ENCODE measurements around the gene WNK1.

The WNK1 gene

DNA sequence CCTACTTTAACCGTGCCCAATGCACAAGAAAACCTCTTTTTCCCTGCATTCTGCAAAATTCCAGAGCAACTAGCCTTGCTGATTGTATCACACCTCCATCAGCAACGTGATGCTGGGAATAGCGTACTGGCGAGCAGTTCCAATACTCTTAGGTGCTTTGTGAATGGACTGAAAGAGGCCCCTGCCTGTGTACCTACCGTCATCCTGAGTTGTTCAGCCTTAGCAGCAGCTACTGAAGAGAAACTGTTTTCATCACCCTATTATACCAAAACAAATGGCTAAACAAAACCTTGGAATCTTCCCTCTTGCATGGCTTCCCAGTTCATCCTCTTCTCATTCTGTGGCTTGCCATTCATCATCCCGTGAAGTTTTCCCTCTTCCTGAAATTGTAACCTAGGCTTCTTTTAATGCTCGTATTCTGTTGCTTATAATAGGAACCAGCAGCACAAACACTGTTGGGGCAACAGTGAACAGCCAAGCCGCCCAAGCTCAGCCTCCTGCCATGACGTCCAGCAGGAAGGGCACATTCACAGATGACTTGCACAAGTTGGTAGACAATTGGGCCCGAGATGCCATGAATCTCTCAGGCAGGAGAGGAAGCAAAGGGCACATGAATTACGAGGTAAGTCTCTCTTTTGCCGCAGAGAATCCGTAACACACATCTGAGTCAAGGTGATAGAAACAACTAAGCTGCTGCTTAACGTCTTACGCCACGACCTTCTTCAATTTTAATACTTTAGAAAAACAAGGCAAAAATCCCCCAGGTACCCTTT is 155.2 kb downstream of the WNK1 start:
- no peak for TF ChIP-seq CTCF (IDR thresholded peaks at IDR 0.05; ENCODE audit: low read depth, low read length)

DNA sequence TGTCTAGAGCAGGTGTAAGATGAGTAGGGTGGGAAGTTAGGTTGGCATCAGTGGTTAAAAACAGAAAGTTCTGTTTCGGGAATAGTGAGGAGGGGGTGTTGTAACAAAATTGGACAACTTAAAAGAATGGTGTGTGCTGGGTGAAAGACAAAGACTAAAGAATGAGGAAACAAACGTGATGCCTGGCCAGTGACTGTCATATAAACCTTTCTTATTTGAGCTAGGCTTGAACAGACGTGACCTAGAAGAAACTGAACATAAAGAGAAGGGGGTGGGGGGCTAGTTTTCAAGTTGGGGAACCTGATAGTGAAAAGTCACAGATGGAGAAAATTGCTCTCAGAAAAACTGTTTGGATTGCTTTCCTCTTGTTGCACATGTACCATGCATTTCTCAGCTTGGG is 157.5 kb downstream of the WNK1 start:
- TF ChIP-seq CTCF (IDR thresholded peaks at IDR 0.05; ENCODE audit: low read depth, low read length) = no peak
- no peak for DNase-seq (ENCODE audit: extremely low read depth, low read depth)

More for the DNA sequence above, 155.2 kb downstream of the WNK1 start:
- DNase-seq (ENCODE audit: extremely low read depth, low read depth) = no peak

- TF ChIP-seq CTCF (IDR thresholded peaks at IDR 0.05; ENCODE audit: low read depth, low read length) = no peak
- no peak for DNase-seq (ENCODE audit: extremely low read depth, low read depth)
Measured at GRCh38 chr12:910416-910815, 158.0 kb downstream of the WNK1 start.

GRCh38 chr12:911191-911826 is 158.9 kb downstream of the WNK1 start:
- no peak for TF ChIP-seq CTCF (IDR thresholded peaks at IDR 0.05; ENCODE audit: low read depth, low read length)
- DNase-seq (ENCODE audit: extremely low read depth, low read depth) = no peak

DNA sequence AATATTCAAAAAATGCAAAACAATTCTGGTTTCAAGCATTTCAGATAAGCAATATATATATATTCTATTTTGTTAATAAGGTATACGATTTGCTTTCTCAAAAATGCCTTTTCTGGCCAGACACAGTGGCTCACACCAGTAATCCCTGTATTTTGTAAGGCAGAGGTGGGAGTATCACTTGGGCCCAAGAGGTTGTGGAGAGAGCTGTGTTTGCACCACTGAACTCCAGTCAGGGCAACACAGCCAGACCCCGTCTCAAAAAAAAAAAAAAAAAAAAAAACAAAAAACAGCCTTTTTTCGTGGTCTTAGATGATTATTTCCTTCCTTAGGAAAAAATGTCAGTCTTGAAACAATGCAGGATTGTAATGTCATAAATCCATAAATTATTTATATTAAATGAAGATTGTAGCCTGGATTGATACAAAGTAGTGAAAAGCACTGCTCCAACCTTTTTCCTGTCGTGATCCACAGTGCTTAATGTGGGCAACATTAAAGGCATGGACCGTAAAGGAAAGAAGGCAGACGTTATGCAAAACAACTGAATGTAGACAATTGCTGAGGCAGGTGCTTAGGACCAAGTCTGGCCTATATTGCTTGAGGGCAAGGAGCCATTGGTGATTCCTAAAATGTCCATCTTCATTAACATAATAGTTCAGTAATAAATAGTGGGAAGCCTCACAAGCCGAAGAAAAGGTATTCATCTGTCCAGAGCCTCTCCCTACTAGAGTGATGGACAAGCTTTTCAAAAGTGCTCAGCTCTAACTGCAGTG is 160.3 kb downstream of the WNK1 start:
- TF ChIP-seq CTCF (IDR thresholded peaks at IDR 0.05; ENCODE audit: low read depth, low read length) = no peak
- no peak for DNase-seq (ENCODE audit: extremely low read depth, low read depth)

DNA sequence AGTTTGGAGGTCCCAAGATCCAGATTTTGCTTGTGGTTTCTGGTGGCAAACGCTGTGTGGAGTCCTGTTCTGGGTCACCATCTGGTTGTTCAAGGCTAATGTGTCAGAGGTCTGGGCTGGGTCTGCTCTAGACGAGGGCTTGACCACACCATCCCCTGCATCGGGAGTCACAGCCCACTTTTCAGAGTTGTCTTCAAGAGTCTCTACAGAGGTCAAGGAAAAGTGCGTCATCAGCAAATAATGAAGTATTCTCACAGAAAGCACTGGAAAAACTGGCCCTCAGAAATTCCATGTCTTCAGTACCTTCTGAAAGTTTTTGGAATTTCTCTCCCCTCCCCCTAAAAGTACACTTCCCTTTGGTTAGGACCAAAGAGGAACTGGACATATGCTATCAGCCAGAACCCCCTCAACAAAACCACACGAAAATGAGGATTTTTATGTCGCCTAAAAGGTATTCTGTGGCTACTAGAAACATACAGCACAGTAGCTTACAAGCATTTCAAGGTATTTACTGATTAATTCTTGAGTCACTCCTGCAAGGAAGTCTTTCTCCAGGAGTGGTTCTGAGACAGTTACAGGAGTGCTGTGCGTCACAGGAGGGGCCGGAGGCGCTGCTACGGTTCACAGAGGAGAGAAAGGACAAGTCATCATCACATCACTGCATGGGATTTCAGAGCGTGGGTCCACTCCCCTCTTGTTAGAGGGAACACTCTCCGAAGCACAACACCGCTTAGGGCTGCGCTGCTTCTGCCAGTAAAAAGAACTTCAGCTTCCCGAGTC is 161.7 kb downstream of the WNK1 start:
- TF ChIP-seq CTCF (IDR thresholded peaks at IDR 0.05; ENCODE audit: low read depth, low read length) = no peak
- no peak for DNase-seq (ENCODE audit: extremely low read depth, low read depth)

Measured in AG09319 (cell line).